HEK293T (cell line): ENCODE data around the gene HELZ.

Source experiments
- ARNT ChIP-seq: fragments of 450-650 bp; IDR thresholded peaks from 2 replicates; pipeline ENCODE4 v1.6.1; 2017; ENCODE audit warnings: mild to moderate bottlenecking
- BHLHE40 ChIP-seq: fragments of 450-650 bp; IDR thresholded peaks from 2 replicates; pipeline ENCODE4 v1.6.1; 2016; ENCODE audit warnings: mild to moderate bottlenecking, moderate library complexity, borderline replicate concordance
- ELF4 ChIP-seq: fragments of 450-650 bp; IDR thresholded peaks from 2 replicates; pipeline ENCODE4 v1.6.1; 2017; ENCODE audit warnings: antibody characterized with exemption
- FOXA1 ChIP-seq: fragments of 450-650 bp; IDR thresholded peaks from 2 replicates; pipeline ENCODE4 v1.6.1; 2016; ENCODE audit warnings: mild to moderate bottlenecking
- FOXK2 ChIP-seq: fragments of 450-650 bp; IDR thresholded peaks from 2 replicates; pipeline ENCODE4 v1.6.1; 2016; ENCODE audit warnings: mild to moderate bottlenecking
- FOXM1 ChIP-seq: fragments of 450-650 bp; IDR thresholded peaks from 2 replicates; pipeline ENCODE4 v1.6.1; 2017; ENCODE audit warnings: mild to moderate bottlenecking, borderline replicate concordance
- HDGF ChIP-seq: fragments of 450-650 bp; IDR thresholded peaks from 2 replicates; pipeline ENCODE4 v1.6.1; 2017; ENCODE audit warnings: antibody characterized with exemption, borderline replicate concordance
- L3MBTL2 ChIP-seq: fragments of 450-650 bp; conservative IDR thresholded peaks from 2 replicates; pipeline ENCODE4 v1.6.1; 2016; ENCODE audit warnings: mild to moderate bottlenecking
- NFRKB ChIP-seq: fragments of 450-650 bp; IDR thresholded peaks from 2 replicates; pipeline ENCODE4 v1.6.1; 2016; ENCODE audit warnings: mild to moderate bottlenecking, moderate library complexity
- SP1 ChIP-seq: fragments of 450-650 bp; IDR thresholded peaks from 2 replicates; pipeline ENCODE4 v1.6.1; 2017
- SUZ12 ChIP-seq: fragments of 450-650 bp; IDR thresholded peaks from 2 replicates; pipeline ENCODE4 v1.6.1; 2016; ENCODE audit warnings: mild to moderate bottlenecking
- TARDBP ChIP-seq: fragments of 450-650 bp; IDR thresholded peaks from 2 replicates; pipeline ENCODE4 v1.6.1; 2016
- ZNF384 ChIP-seq: fragments of 450-650 bp; IDR thresholded peaks from 2 replicates; pipeline ENCODE4 v1.6.1; 2016

GRCh38 chr17:67289181-67289876 is 44.3 kb upstream of the HELZ start:
- no peak for TF ChIP-seq TARDBP
- TF ChIP-seq SP1 = no peak
- no peak for TF ChIP-seq SUZ12
- no peak for TF ChIP-seq BHLHE40
- no peak for TF ChIP-seq FOXM1
- TF ChIP-seq HDGF = no peak
- no peak for TF ChIP-seq ARNT
- no peak for TF ChIP-seq NFRKB
- no peak for TF ChIP-seq ELF4
- no peak for TF ChIP-seq FOXK2
- no peak for TF ChIP-seq ZNF384
- no peak for TF ChIP-seq L3MBTL2
- no peak for TF ChIP-seq FOXA1
